ENCODE measurements around the gene ZNF202. TPM values are rescaled to one million over a fixed set of nuclear protein-coding genes. Genes with fewer than 3 reads are reported as not detected.

Gene ZNF202
- total and polyA plus RNA-seq, 3 donors from 2014 or later: 24.4 to 30.7 (median 25.5) TPM

GRCh38 chr11:123765601-123766000 is 24.1 kb upstream of the ZNF202 start:
- WGBS, 2 donors: 68 to 74% methylated on average over 1 of the region's 1 CpG
- Histone ChIP-seq H3K27me3 (no peaks in the 10 kb centered on the region), H3K4me1 (no peaks in the 10 kb centered on the region), H3K27ac (no peak overlapping the region), H3K9me3 (no peaks in the 10 kb centered on the region), H3K4me3 (no peak overlapping the region), H3K36me3 (ENCODE audit: low read depth, missing control alignments) (no peaks in the 10 kb centered on the region)
- TF ChIP-seq CTCF (IDR thresholded peaks at IDR 0.05) (no peak), POLR2A (IDR thresholded peaks at IDR 0.05) (no peak)
- no peak for DNase-seq
- intact Hi-C loops (cut with DNase I; ENCODE audit: low total_unique reads): no loop called here

- H3K27me3 ChIP-seq: no peaks in the 10 kb centered on the region
- TF ChIP-seq POLR2A (IDR thresholded peaks at IDR 0.05) (no peak), CTCF (IDR thresholded peaks at IDR 0.05) (no peak)
- H3K4me3 ChIP-seq: no peak overlapping the region
- DNase-seq: no peak
- no peaks in the 10 kb centered on the region for H3K36me3 ChIP-seq (ENCODE audit: low read depth, missing control alignments)
- no peak overlapping the region for H3K27ac ChIP-seq
- intact Hi-C loops (cut with DNase I; ENCODE audit: low total_unique reads): no loop called here
- no peaks in the 10 kb centered on the region for H3K4me1 ChIP-seq
- H3K9me3 ChIP-seq: no peaks in the 10 kb centered on the region
Observed at GRCh38 chr11:123762422-123762821, 21.0 kb upstream of the ZNF202 start.

- no peak for TF ChIP-seq POLR2A (IDR thresholded peaks at IDR 0.05)
- no peak for TF ChIP-seq CTCF (IDR thresholded peaks at IDR 0.05)
- Histone ChIP-seq H3K9me3 (no peaks in the 10 kb centered on the region), H3K27ac (no peak overlapping the region), H3K36me3 (ENCODE audit: low read depth, missing control alignments) (no peaks in the 10 kb centered on the region), H3K4me1 (no peaks in the 10 kb centered on the region), H3K27me3 (no peaks in the 10 kb centered on the region), H3K4me3 (no peak overlapping the region)
- intact Hi-C loops (cut with DNase I; ENCODE audit: low total_unique reads): no loop called here
- DNase-seq: no peak
- 86 to 95% methylated on average over 1 of the region's 1 CpG for WGBS, 2 donors
Observed at GRCh38 chr11:123760894-123761293, 19.4 kb upstream of the ZNF202 start.

- H3K27ac ChIP-seq: no peak overlapping the region
- 67 to 79% methylated on average over 3 of the region's 3 CpGs for WGBS, 2 donors
- no peaks in the 10 kb centered on the region for H3K27me3 ChIP-seq
- no peaks in the 10 kb centered on the region for H3K36me3 ChIP-seq (ENCODE audit: low read depth, missing control alignments)
- H3K9me3 ChIP-seq: no peaks in the 10 kb centered on the region
- intact Hi-C loops (cut with DNase I; ENCODE audit: low total_unique reads): no loop called here
- H3K4me3 ChIP-seq: no peak overlapping the region
- TF ChIP-seq CTCF (IDR thresholded peaks at IDR 0.05) (no peak), POLR2A (IDR thresholded peaks at IDR 0.05) (no peak)
- H3K4me1 ChIP-seq: no peaks in the 10 kb centered on the region
- no peak for DNase-seq
Observed at GRCh38 chr11:123757976-123758375, 16.5 kb upstream of the ZNF202 start.

GRCh38 chr11:123755813-123756212 is 14.4 kb upstream of the ZNF202 start:
- WGBS, 2 donors: 74 to 82% methylated on average over 3 of the region's 3 CpGs
- H3K27ac ChIP-seq: no peak overlapping the region
- no peak for TF ChIP-seq POLR2A (IDR thresholded peaks at IDR 0.05)
- no peak for TF ChIP-seq CTCF (IDR thresholded peaks at IDR 0.05)
- intact Hi-C loops (cut with DNase I; ENCODE audit: low total_unique reads): no loop called here
- no peaks in the 10 kb centered on the region for H3K9me3 ChIP-seq
- DNase-seq: no peak
- H3K27me3 ChIP-seq: no peaks in the 10 kb centered on the region
- H3K4me1 ChIP-seq: no peaks in the 10 kb centered on the region
- no peak overlapping the region for H3K4me3 ChIP-seq
- no peaks in the 10 kb centered on the region for H3K36me3 ChIP-seq (ENCODE audit: low read depth, missing control alignments)

All from testis (tissue), 3 donors.